ENCODE data around the gene ZNF646.

DNA sequence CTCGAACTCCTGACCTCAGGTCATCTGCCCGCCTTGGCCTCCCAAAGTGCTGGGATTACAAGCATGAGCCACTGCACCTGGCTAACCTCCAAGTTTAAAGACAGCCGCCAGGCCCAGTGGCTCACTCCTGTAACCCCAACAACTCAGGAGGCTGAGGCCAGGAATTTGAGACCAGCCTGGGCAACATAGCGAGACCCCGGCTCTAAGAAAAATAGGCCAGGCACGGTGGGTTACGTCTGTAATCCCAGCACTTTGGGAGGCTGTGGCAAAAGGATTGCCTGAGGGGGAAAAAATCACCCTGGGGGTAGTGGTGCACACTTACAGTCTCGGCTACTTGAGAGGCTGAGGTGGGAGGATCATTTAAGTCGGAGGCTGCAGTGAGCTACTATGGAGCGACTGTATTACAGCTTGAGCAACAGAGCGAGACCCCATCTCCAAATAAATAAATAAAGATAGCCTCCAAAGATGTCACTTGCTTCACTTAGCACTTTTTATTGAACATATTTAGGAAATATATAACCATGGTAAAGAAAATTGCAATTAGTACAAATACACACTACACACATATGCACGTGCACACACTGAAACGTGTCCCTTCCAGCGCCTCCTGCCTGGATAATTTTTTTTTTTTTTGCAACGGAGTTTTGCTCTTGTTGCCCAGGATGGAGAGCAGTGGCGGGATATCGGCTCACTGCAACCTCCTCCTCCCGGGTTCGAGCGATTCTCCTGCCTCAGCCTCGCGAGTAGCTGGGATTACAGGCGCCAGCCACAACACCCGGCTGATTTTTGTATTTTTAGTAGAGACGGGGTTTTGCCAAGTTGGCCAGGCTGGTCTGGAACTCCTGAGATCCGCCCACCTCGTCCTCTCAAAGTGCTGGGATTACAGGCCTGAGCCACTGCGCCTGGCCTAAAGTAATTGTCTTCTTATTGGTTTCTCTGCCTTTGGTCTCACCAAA, 32.6 kb downstream of the ZNF646 start:
- TF ChIP-seq, protein P1, sequence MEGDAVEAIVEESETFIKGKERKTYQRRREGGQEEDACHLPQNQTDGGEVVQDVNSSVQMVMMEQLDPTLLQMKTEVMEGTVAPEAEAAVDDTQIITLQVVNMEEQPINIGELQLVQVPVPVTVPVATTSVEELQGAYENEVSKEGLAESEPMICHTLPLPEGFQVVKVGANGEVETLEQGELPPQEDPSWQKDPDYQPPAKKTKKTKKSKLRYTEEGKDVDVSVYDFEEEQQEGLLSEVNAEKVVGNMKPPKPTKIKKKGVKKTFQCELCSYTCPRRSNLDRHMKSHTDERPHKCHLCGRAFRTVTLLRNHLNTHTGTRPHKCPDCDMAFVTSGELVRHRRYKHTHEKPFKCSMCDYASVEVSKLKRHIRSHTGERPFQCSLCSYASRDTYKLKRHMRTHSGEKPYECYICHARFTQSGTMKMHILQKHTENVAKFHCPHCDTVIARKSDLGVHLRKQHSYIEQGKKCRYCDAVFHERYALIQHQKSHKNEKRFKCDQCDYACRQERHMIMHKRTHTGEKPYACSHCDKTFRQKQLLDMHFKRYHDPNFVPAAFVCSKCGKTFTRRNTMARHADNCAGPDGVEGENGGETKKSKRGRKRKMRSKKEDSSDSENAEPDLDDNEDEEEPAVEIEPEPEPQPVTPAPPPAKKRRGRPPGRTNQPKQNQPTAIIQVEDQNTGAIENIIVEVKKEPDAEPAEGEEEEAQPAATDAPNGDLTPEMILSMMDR (IDR thresholded peaks at IDR 0.05), result no peak
- TF ChIP-seq POLR2A (IDR thresholded peaks at IDR 0.05), result no peak
- TF ChIP-seq EP300 (IDR thresholded peaks at IDR 0.05; ENCODE audit: low read depth), result no peak

Data from transverse colon (tissue), 3 donors.